Osteoblast (primary cell): ENCODE results near the gene GSS. TPM values are rescaled to one million over a fixed set of nuclear protein-coding genes. Genes with fewer than 3 reads are reported as not detected.
A peak's percentile ranks its signal among the peaks of the same experiment; 100 is the strongest.

ENCODE experiments used
- DNase-seq: peaks from one replicate; pipeline ENCODE4 v3.0.0; 2011; ENCODE audit warnings: low spot score, mixed read lengths; ENCODE audit not compliant: insufficient read length; ENCODE audit errors: missing footprints
- H2AFZ ChIP-seq: 2 replicates; pipeline ENCODE4 v1.6.0; 2011; ENCODE audit warnings: mild to moderate bottlenecking, low read length
- H3K27ac ChIP-seq: 2 replicates; pipeline ENCODE4 v1.5.1; 2011; ENCODE audit warnings: mild to moderate bottlenecking, low read depth, low read length, moderate library complexity
- H3K27me3 ChIP-seq: 2 replicates; pipeline ENCODE4 v1.6.0; 2012; ENCODE audit warnings: mild to moderate bottlenecking, control low read depth, inconsistent platforms, low read length, moderate library complexity; ENCODE audit not compliant: insufficient read depth
- H3K36me3 ChIP-seq: 2 replicates; pipeline ENCODE4 v1.5.1; 2011; ENCODE audit warnings: mild to moderate bottlenecking, low read length, control low read depth, moderate library complexity; ENCODE audit not compliant: insufficient read depth
- H3K4me1 ChIP-seq: 2 replicates; pipeline ENCODE4 v1.5.1; 2011; ENCODE audit warnings: mild to moderate bottlenecking, low read length, control low read depth, moderate library complexity; ENCODE audit not compliant: insufficient read depth
- H3K4me2 ChIP-seq: 2 replicates; pipeline ENCODE4 v1.6.0; 2011; ENCODE audit warnings: mild to moderate bottlenecking, low read length; ENCODE audit not compliant: insufficient read depth
- H3K4me3 ChIP-seq: fragments of 200-600 bp; sonication (generic); 3 replicates; pipeline ENCODE4 v1.5.1; 2012; ENCODE audit warnings: mild to moderate bottlenecking, low read length, inconsistent platforms; ENCODE audit not compliant: insufficient read depth
- H3K79me2 ChIP-seq: 2 replicates; pipeline ENCODE4 v1.6.0; 2012; ENCODE audit warnings: mild to moderate bottlenecking, low read length, control low read depth, inconsistent platforms; ENCODE audit not compliant: insufficient read depth
- H3K9me3 ChIP-seq: 2 replicates; pipeline ENCODE4 v1.5.1; 2011; ENCODE audit warnings: low read depth, low read length, control low read depth
- H4K20me1 ChIP-seq: 2 replicates; pipeline ENCODE4 v1.6.0; 2012; ENCODE audit warnings: mild to moderate bottlenecking, low read length, control low read depth; ENCODE audit not compliant: insufficient read depth
- total RNA-seq: library from RNA; depleted of rRNA; stranded (reverse); fragments of >200 nt; gene quantifications from 2 replicates; pipeline ENCODE4 v1.2.3, GENCODE V29; 2012
- TF ChIP-seq, protein P1 (sequence below): IDR thresholded peaks from 2 replicates; pipeline ENCODE4 v1.5.1; 2011; ENCODE audit warnings: mild to moderate bottlenecking, low read depth, low read length, moderate library complexity; ENCODE audit errors: extremely low read depth

The GSS gene
- total RNA-seq, 1 donor, result 54.6 TPM

DNA sequence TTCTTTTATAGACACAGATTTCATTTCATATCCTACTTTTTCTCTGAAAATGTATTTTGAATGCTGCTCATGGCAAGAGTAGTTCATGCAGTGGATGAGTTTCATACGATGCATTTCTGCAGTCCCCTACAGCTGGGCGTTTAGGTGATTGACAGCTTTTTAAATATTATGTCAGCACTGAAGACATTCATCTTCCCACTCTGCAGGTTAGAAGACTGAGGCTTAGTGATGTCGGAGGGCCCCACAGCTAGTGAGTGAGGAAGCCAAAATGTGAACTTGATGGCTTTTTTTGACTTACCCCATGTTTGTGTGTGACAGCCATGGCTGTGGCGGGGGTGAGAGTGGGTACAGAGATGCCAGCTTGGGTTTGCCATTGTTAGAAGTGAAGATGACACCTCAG is 33.5 kb upstream of the GSS start:
- no peak for DNase-seq
- H3K36me3 ChIP-seq, result peaks cover 4% of the 10 kb centered on the region
- no peaks in the 10 kb centered on the region for H4K20me1 ChIP-seq
- H3K9me3 ChIP-seq, result no peaks in the 10 kb centered on the region
- H2AFZ ChIP-seq, result no peak overlapping the region
- H3K4me3 ChIP-seq, result no peak overlapping the region
- no peak overlapping the region for H3K4me2 ChIP-seq
- H3K79me2 ChIP-seq, result no peaks in the 10 kb centered on the region
- TF ChIP-seq, protein P1, sequence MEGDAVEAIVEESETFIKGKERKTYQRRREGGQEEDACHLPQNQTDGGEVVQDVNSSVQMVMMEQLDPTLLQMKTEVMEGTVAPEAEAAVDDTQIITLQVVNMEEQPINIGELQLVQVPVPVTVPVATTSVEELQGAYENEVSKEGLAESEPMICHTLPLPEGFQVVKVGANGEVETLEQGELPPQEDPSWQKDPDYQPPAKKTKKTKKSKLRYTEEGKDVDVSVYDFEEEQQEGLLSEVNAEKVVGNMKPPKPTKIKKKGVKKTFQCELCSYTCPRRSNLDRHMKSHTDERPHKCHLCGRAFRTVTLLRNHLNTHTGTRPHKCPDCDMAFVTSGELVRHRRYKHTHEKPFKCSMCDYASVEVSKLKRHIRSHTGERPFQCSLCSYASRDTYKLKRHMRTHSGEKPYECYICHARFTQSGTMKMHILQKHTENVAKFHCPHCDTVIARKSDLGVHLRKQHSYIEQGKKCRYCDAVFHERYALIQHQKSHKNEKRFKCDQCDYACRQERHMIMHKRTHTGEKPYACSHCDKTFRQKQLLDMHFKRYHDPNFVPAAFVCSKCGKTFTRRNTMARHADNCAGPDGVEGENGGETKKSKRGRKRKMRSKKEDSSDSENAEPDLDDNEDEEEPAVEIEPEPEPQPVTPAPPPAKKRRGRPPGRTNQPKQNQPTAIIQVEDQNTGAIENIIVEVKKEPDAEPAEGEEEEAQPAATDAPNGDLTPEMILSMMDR, result no peak
- H3K4me1 ChIP-seq, result no peaks in the 10 kb centered on the region
- H3K27me3 ChIP-seq, result peaks cover 21% of the 10 kb centered on the region
- H3K27ac ChIP-seq, result no peak overlapping the region

DNA sequence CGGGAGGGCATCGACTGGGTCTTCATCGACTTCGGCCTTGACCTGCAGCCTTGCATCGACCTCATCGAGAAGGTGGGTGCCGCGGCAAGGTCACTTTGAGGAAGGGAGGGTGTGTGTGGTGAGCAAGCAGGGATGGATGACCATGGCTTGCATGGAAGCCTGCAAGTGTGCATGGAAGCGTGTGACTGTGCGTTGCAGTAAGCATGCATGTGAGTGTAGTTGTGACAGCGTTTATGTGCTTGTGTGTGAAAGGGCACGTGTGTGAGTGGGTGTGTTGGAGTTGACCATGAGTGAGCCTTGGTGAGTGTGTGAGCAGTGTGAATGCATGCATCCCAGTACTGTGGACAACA is 32.6 kb upstream of the GSS start:
- TF ChIP-seq, protein P1, result no peak
- Histone ChIP-seq H3K27me3 (peaks cover 31% of the 10 kb centered on the region), H2AFZ (no peak overlapping the region), H3K9me3 (no peaks in the 10 kb centered on the region), H3K79me2 (no peaks in the 10 kb centered on the region), H3K27ac (no peak overlapping the region), H3K4me1 (no peaks in the 10 kb centered on the region), H3K4me2 (no peak overlapping the region), H4K20me1 (no peaks in the 10 kb centered on the region), H3K36me3 (no peaks in the 10 kb centered on the region), H3K4me3 (no peak overlapping the region)
- DNase-seq, result peak; percentile 74

DNA sequence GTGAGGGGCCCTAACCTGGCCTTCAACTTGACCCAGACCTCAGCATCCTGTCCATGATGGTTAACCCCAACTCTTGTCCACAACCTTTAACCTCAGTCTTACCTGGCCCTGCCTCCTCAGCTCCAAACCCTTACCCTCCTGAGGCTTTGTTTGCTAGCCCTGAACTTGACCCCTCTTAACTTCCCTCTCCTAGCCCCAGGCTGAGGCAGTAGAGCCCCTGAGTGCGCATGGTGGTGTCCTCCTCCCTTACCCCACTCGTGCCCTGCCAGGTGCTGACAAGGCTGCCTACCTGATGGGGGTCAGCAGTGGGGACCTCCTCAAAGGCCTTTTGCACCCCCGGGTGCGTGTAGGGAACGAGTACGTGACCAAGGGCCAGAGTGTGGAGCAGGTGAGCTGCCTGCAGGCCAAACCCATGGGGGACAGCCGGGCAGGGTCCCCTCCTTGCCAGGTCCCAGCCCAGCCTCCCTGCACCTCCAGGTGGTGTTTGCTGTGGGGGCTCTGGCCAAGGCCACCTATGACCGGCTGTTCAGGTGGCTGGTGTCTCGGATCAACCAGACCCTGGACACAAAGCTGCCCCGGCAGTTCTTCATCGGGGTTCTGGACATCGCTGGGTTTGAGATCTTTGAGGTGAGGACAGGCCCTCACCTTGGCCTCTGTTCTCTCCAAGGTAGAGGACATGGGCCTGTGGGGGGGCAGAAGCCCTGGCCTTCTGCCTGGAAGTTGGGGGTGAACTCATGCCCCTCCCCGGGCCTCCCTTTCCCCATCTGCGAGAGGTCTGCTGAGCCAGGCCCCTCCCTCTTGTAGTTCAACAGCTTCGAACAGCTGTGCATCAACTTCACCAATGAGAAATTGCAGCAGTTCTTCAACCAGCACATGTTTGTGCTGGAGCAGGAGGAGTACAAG is 31.9 kb upstream of the GSS start:
- no peaks in the 10 kb centered on the region for H3K4me1 ChIP-seq
- H3K27ac ChIP-seq, result no peak overlapping the region
- H3K79me2 ChIP-seq, result no peaks in the 10 kb centered on the region
- DNase-seq, result peak; percentile 52
- H3K36me3 ChIP-seq, result no peaks in the 10 kb centered on the region
- H2AFZ ChIP-seq, result no peak overlapping the region
- H4K20me1 ChIP-seq, result no peaks in the 10 kb centered on the region
- TF ChIP-seq, protein P1, result no peak
- no peak overlapping the region for H3K4me3 ChIP-seq
- H3K27me3 ChIP-seq, result peaks cover 36% of the 10 kb centered on the region
- no peak overlapping the region for H3K4me2 ChIP-seq
- H3K9me3 ChIP-seq, result no peaks in the 10 kb centered on the region
